Endodermal cell (in vitro differentiated cells): ENCODE measurements around the gene LRTM1. TPM values are rescaled to one million over a fixed set of nuclear protein-coding genes. Genes with fewer than 3 reads are reported as not detected.

Source experiments
- DNase-seq: peaks from one replicate; pipeline ENCODE4 v3.0.0-alpha.2; 2017
- H3K27ac ChIP-seq: 2 replicates; pipeline ENCODE4 v1.5.1; 2013; ENCODE audit warnings: mild to moderate bottlenecking, low read depth, low read length, moderate library complexity
- H3K27me3 ChIP-seq: 2 replicates; pipeline ENCODE4 v1.6.1; 2013; ENCODE audit warnings: mild to moderate bottlenecking, low read length, moderate library complexity; ENCODE audit not compliant: insufficient read depth, control insufficient read depth, poor library complexity, severe bottlenecking
- H3K36me3 ChIP-seq: 2 replicates; pipeline ENCODE4 v1.7.0; 2013; ENCODE audit warnings: mild to moderate bottlenecking, low read length, moderate library complexity; ENCODE audit not compliant: control insufficient read depth, insufficient read depth
- H3K4me1 ChIP-seq: one replicate; pipeline ENCODE4 v1.7.0; 2013; ENCODE audit warnings: low read length; ENCODE audit not compliant: control insufficient read depth, insufficient read depth
- H3K4me3 ChIP-seq: 2 replicates; pipeline ENCODE4 v1.5.1; 2013; ENCODE audit warnings: mild to moderate bottlenecking, low read length, moderate library complexity
- H3K9ac ChIP-seq: 2 replicates; pipeline ENCODE4 v1.6.1; 2013; ENCODE audit warnings: mild to moderate bottlenecking, low read length, moderate library complexity; ENCODE audit not compliant: poor library complexity, severe bottlenecking; ENCODE audit errors: extremely low read depth
- H3K9me3 ChIP-seq: 2 replicates; pipeline ENCODE4 v1.6.1; 2013; ENCODE audit warnings: mild to moderate bottlenecking, low read length, moderate library complexity; ENCODE audit not compliant: control insufficient read depth
- H3K27ac Mint-ChIP-seq: 2 replicates; pipeline ENCODE4 v1.8.0; 2020; ENCODE audit warnings: mixed read lengths
- H3K27me3 Mint-ChIP-seq: 2 replicates; pipeline ENCODE4 v1.8.0; 2021; ENCODE audit warnings: mild to moderate bottlenecking, mixed read lengths; ENCODE audit not compliant: insufficient read depth
- H3K36me3 Mint-ChIP-seq: 2 replicates; pipeline ENCODE4 v1.8.0; 2020; ENCODE audit warnings: low read depth, mixed read lengths
- H3K4me1 Mint-ChIP-seq: 2 replicates; pipeline ENCODE4 v1.8.0; 2020; ENCODE audit warnings: mixed read lengths
- H3K4me3 Mint-ChIP-seq: 2 replicates; pipeline ENCODE4 v1.8.0; 2020; ENCODE audit warnings: mild to moderate bottlenecking, moderate library complexity, mixed read lengths
- H3K9me3 Mint-ChIP-seq: 2 replicates; pipeline ENCODE4 v1.8.0; 2020; ENCODE audit warnings: mild to moderate bottlenecking, mixed read lengths
- CTCF ChIP-seq: fragments of 200-600 bp; sonication (generic); conservative IDR thresholded peaks from 2 replicates; pipeline ENCODE4 v1.5.0; 2021; ENCODE audit warnings: antibody characterized with exemption, mild to moderate bottlenecking
- WGBS, 2 experiments: methylation state at CpG; one replicate each; pipeline versions ENCODE4 v1.1.5 to v1.1.7; 2013; ENCODE audit warnings: missing lambda C conversion rate in 2 of 2, mixed read lengths in 1 of 2; ENCODE audit not compliant: insufficient coverage in 1 of 2, insufficient read length in 1 of 2; 5-methylcytosine and 5-hydroxymethylcytosine counted together
- total RNA-seq, 2 donors: library from RNA; stranded (reverse); fragmentation: NEBNext Ultra II Directional in 1 of 2; extraction: Animal tissue kit (Norgen Biotek cat#: 25700) in 1 of 2; gene quantifications; 2 replicates in 1 of 2; 3 replicates in 1 of 2; pipeline ENCODE4 v1.2.1, GENCODE V29; 2021

LRTM1 gene
- total RNA-seq, 2 donors from 2014 or later, result not detected

GRCh38 chr3:54955496-54955895, 27.6 kb upstream of the LRTM1 start:
- 63 to 67% methylated on average over 2 to 3 of the region's 3 CpGs for WGBS, 2 experiments

GRCh38 chr3:54954521-54954920, 26.7 kb upstream of the LRTM1 start:
- Mint-ChIP-seq H3K36me3 (no peaks in the 10 kb centered on the region), H3K9me3 (no peaks in the 10 kb centered on the region), H3K4me1 (peaks cover 35% of the 10 kb centered on the region), H3K4me3 (no peak overlapping the region), H3K27ac (peak overlapping the region; percentile 85), H3K27me3 (no peaks in the 10 kb centered on the region)
- H3K4me3 ChIP-seq, result no peak overlapping the region
- DNase-seq, result peak; percentile 59
- H3K27me3 ChIP-seq, result no peaks in the 10 kb centered on the region
- no peaks in the 10 kb centered on the region for H3K36me3 ChIP-seq
- no peak for TF ChIP-seq CTCF
- peak overlapping the region; percentile 61 for H3K27ac ChIP-seq
- 87% methylated on average over 5 of the region's 5 CpGs; no CpG with 5 or more reads in 1 of the 2 experiments for WGBS, 2 experiments
- H3K4me1 ChIP-seq, result peaks cover 18% of the 10 kb centered on the region
- H3K9ac ChIP-seq, result no peak overlapping the region
- no peaks in the 10 kb centered on the region for H3K9me3 ChIP-seq

More at GRCh38 chr3:54955496-54955895, 27.6 kb upstream of the LRTM1 start:
- peak overlapping the region; percentile 1 for H3K4me3 ChIP-seq
- no peak overlapping the region for H3K9ac ChIP-seq
- Mint-ChIP-seq H3K4me1 (peaks cover 42% of the 10 kb centered on the region), H3K9me3 (no peaks in the 10 kb centered on the region), H3K4me3 (no peak overlapping the region), H3K36me3 (no peaks in the 10 kb centered on the region), H3K27me3 (no peaks in the 10 kb centered on the region), H3K27ac (no peak overlapping the region)
- no peaks in the 10 kb centered on the region for H3K27me3 ChIP-seq
- TF ChIP-seq CTCF, result no peak
- no peak overlapping the region for H3K27ac ChIP-seq
- peak; percentile 54 for DNase-seq
- H3K4me1 ChIP-seq, result peaks cover 18% of the 10 kb centered on the region
- H3K36me3 ChIP-seq, result no peaks in the 10 kb centered on the region
- no peaks in the 10 kb centered on the region for H3K9me3 ChIP-seq

GRCh38 chr3:54954022-54954421, 26.2 kb upstream of the LRTM1 start:
- peaks cover 18% of the 10 kb centered on the region for H3K4me1 ChIP-seq
- H3K27me3 ChIP-seq, result no peaks in the 10 kb centered on the region
- H3K9me3 Mint-ChIP-seq, result no peaks in the 10 kb centered on the region
- no peak overlapping the region for H3K4me3 Mint-ChIP-seq
- no peaks in the 10 kb centered on the region for H3K36me3 Mint-ChIP-seq
- no peaks in the 10 kb centered on the region for H3K9me3 ChIP-seq
- WGBS, 2 experiments, result 66 to 83% methylated on average over 3 to 5 of the region's 5 CpGs
- peak; percentile 78 for DNase-seq
- no peaks in the 10 kb centered on the region for H3K27me3 Mint-ChIP-seq
- H3K4me1 Mint-ChIP-seq, result peaks cover 35% of the 10 kb centered on the region
- H3K36me3 ChIP-seq, result no peaks in the 10 kb centered on the region
- H3K27ac Mint-ChIP-seq, result peak overlapping the region; percentile 85
- H3K9ac ChIP-seq, result no peak overlapping the region
- TF ChIP-seq CTCF, result no peak
- no peak overlapping the region for H3K4me3 ChIP-seq
- H3K27ac ChIP-seq, result peak overlapping the region; percentile 61
